GM12878 (cell line): ENCODE measurements around the gene KRTAP4-1. TPM values are rescaled to one million over a fixed set of nuclear protein-coding genes. Genes with fewer than 3 reads are reported as not detected.

Source experiments
- ATAC-seq: fragments of 200-7000 bp; cut with Tn5 transposase; 3 replicates; pipeline ENCODE4 v1.9.1; 2020; ENCODE audit warnings: mild to moderate bottlenecking, moderate library complexity
- BruUV-seq: library from RNA; stranded (reverse); fragments of 400-500 nt; replicated peaks from 2 replicates; lab custom pipeline; 2021; lab: Mats Ljungman, UMichigan
- CTCF ChIA-PET: fragments of 300-600 bp; sonication (Branson Sonifier 250); formaldehyde crosslinking; extraction: SDS; loops from one replicate; lab custom pipeline; 2021; ENCODE audit warnings: inconsistent platforms; lab: Yijun Ruan, JAX
- POLR2A ChIA-PET: fragments of 350-600 bp; formaldehyde crosslinking; extraction: SDS; loops from one replicate; lab custom pipeline; 2021; ENCODE audit warnings: inconsistent platforms; lab: Charles Lee
- RAD21 ChIA-PET: fragments of 300-600 bp; sonication (Branson Sonifier 250); formaldehyde crosslinking; loops from one replicate; lab custom pipeline; 2023; ENCODE audit warnings: antibody characterized with exemption; ENCODE audit not compliant: unreplicated experiment; lab: Charles Lee
- SMC1A ChIA-PET: fragments of 300-600 bp; sonication (Branson Sonifier 250); formaldehyde crosslinking; loops from one replicate; lab custom pipeline; 2023; ENCODE audit not compliant: unreplicated experiment, uncharacterized antibody; lab: Charles Lee
- DNase-seq: peaks from one replicate; pipeline ENCODE4 v3.0.0-alpha.2; 2011; ENCODE audit warnings: low read depth, low spot score
- FAIRE-seq: peaks from 3 replicates; lab custom pipeline; 2011; peaks lifted over from hg19 to GRCh38; lab: Jason Lieb, UNC
- H2AFZ ChIP-seq: 2 replicates; pipeline ENCODE4 v1.6.0; 2011; ENCODE audit warnings: low read depth, low read length, control low read depth; ENCODE audit not compliant: control insufficient read depth
- H3K27ac ChIP-seq: 2 replicates; pipeline ENCODE4 v1.5.1; 2011; ENCODE audit warnings: control low read depth; ENCODE audit not compliant: control insufficient read depth, insufficient read depth
- H3K27me3 ChIP-seq, 2 experiments: replicated peaks in 1 of 2; 2 replicates each; pipeline versions ENCODE4 v1.6.0 to v1.6.1; 2011; ENCODE audit warnings: low read length in 1 of 2; ENCODE audit not compliant: control insufficient read depth in 2 of 2, insufficient read depth in 2 of 2
- H3K36me3 ChIP-seq, 2 experiments: 2 replicates each; pipeline ENCODE4 v1.5.1; 2011; ENCODE audit warnings: low read length in 1 of 2; ENCODE audit not compliant: control insufficient read depth in 2 of 2, insufficient read depth in 2 of 2
- H3K4me1 ChIP-seq: 2 replicates; pipeline ENCODE4 v1.6.1; 2011; ENCODE audit warnings: mild to moderate bottlenecking, low read length, moderate library complexity, mixed read lengths; ENCODE audit not compliant: control insufficient read depth, insufficient read depth
- H3K4me2 ChIP-seq: 2 replicates; pipeline ENCODE4 v1.6.0; 2011; ENCODE audit warnings: control low read depth; ENCODE audit not compliant: control insufficient read depth, insufficient read depth
- H3K4me3 ChIP-seq: fragments of 200-600 bp; sonication (generic); 2 replicates; pipeline ENCODE4 v1.5.1; 2016
- H3K79me2 ChIP-seq: 2 replicates; pipeline ENCODE4 v1.6.0; 2011; ENCODE audit warnings: low read length; ENCODE audit not compliant: control insufficient read depth, insufficient read depth
- H3K9ac ChIP-seq: 2 replicates; pipeline ENCODE4 v1.8.0; 2011; ENCODE audit warnings: low read length, control low read depth, mixed read lengths; ENCODE audit not compliant: control insufficient read depth, insufficient read depth
- H3K9me3 ChIP-seq: replicated peaks from 3 replicates; pipeline ENCODE4 v1.5.1; 2011; ENCODE audit warnings: mild to moderate bottlenecking, low read length; ENCODE audit not compliant: control insufficient read depth, insufficient read depth
- H4K20me1 ChIP-seq: 2 replicates; pipeline ENCODE4 v1.6.0; 2011; ENCODE audit not compliant: control insufficient read depth, insufficient read depth
- CBFB ChIP-seq: IDR thresholded peaks from 2 replicates; pipeline ENCODE4 v1.6.1; 2016; ENCODE audit warnings: antibody characterized with exemption, low read depth
- EED ChIP-seq: sonication (generic); IDR thresholded peaks from 2 replicates; pipeline ENCODE4 v1.6.1; 2016; ENCODE audit warnings: antibody characterized with exemption, low read depth
- IKZF2 ChIP-seq, 2 experiments: fragments of 450-650 bp; IDR thresholded peaks; 2 replicates each; pipeline ENCODE4 v1.6.1; 2017; ENCODE audit warnings: mild to moderate bottlenecking in 2 of 2, moderate library complexity in 2 of 2
- KDM1A ChIP-seq: fragments of 200-600 bp; sonication (generic); IDR thresholded peaks from 2 replicates; pipeline ENCODE4 v1.6.1; 2016; ENCODE audit warnings: borderline replicate concordance
- NFIC ChIP-seq: IDR thresholded peaks from 2 replicates; pipeline ENCODE4 v1.6.1; 2012; ENCODE audit warnings: low read depth, mild to moderate bottlenecking, inconsistent platforms, low read length, moderate library complexity
- NR2F1 ChIP-seq: fragments of 450-650 bp; conservative IDR thresholded peaks from 2 replicates; pipeline ENCODE4 v1.6.1; 2017; ENCODE audit warnings: mild to moderate bottlenecking
- RCOR1 ChIP-seq: conservative IDR thresholded peaks from 2 replicates; pipeline ENCODE4 v1.6.1; 2012; ENCODE audit warnings: low read depth, low read length, improper control_type of control experiment
- SPI1 ChIP-seq: IDR thresholded peaks from 2 replicates; pipeline ENCODE4 v1.6.1; 2011; ENCODE audit warnings: low read depth, mild to moderate bottlenecking, low read length, moderate library complexity, borderline replicate concordance; ENCODE audit not compliant: insufficient read depth
- SUPT20H ChIP-seq: IDR thresholded peaks from 2 replicates; pipeline ENCODE4 v1.6.1; 2011; ENCODE audit warnings: low read depth, mild to moderate bottlenecking, low read length, moderate library complexity, borderline replicate concordance; ENCODE audit not compliant: control insufficient read depth
- ZNF622 ChIP-seq: fragments of 450-650 bp; IDR thresholded peaks from 2 replicates; pipeline ENCODE4 v1.6.1; 2017; ENCODE audit warnings: mild to moderate bottlenecking, inconsistent platforms
- WGBS: methylation state at CpG from one replicate; pipeline ENCODE4 v1.1.6; 2016; ENCODE audit warnings: low lambda C conversion rate; ENCODE audit not compliant: insufficient replicate concordance, insufficient coverage; ENCODE audit errors: missing lambda C conversion rate; 5-methylcytosine and 5-hydroxymethylcytosine counted together
- in situ Hi-C: fragments of 300-500 bp; cut with MboI; formaldehyde crosslinking; loops from 9 replicates; pipeline ENCODE4 v1.14.3; 2018; ENCODE audit warnings: mixed read lengths
- intact Hi-C: fragments of 100-400 bp; cut with micrococcal nuclease; formaldehyde crosslinking; loops from one replicate; pipeline ENCODE4 v1.14.2; 2022; ENCODE audit not compliant: unreplicated experiment
- polyA plus RNA-seq, 11 experiments: library from polyadenylated mRNA; depleted of rRNA in 4 of 11; unstranded in 6 of 11; stranded (reverse) in 5 of 11; fragments of >200 nt; fragmentation: Nextera tagmentation in 4 of 11; fragmentation: Illumina TruSeq in 1 of 11; extraction: Ambion mirVana in 4 of 11; extraction: Trizol in 1 of 11; gene quantifications; 1 replicate in 1 of 11; 2 replicates in 10 of 11; pipeline versions ENCODE4 v1.2.1 to v1.2.3, GENCODE V29; 2011 to 2016; ENCODE audit warnings: inconsistent platforms in 2 of 11, missing spikeins in 2 of 11, low read depth in 1 of 11
- total RNA-seq, 4 experiments: library from RNA; depleted of rRNA in 3 of 4; stranded (reverse); fragments of >200 nt in 3 of 4; fragmentation: Illumina TruSeq in 1 of 4; extraction: Trizol in 1 of 4; gene quantifications; 2 replicates each; pipeline versions ENCODE4 v1.2.1 to v1.2.3, GENCODE V29; 2013 to 2021
- TF ChIP-seq, protein P1 (sequence below), 3 experiments: IDR thresholded peaks in 2 of 3; conservative IDR thresholded peaks in 1 of 3; 2 replicates each; pipeline ENCODE4 v1.5.1; 2011; ENCODE audit warnings: low read depth in 3 of 3, low read length in 3 of 3, mild to moderate bottlenecking in 3 of 3, control low read depth in 2 of 3, moderate library complexity in 2 of 3, inconsistent platforms in 1 of 3, mixed read lengths in 1 of 3; ENCODE audit not compliant: control insufficient read depth in 2 of 3, insufficient read depth in 1 of 3; ENCODE audit errors: extremely low read depth in 1 of 3
- TF ChIP-seq, protein P2 (sequence below): IDR thresholded peaks from 2 replicates; pipeline ENCODE4 v1.6.1; 2011; ENCODE audit warnings: borderline replicate concordance, low read depth, mild to moderate bottlenecking, moderate library complexity, mixed read lengths, low read length; ENCODE audit not compliant: insufficient read depth; ENCODE audit errors: extremely low read length

The KRTAP4-1 gene
- total and polyA plus RNA-seq, 10 of the 15 experiments (the other 5 are each of a cell fraction or from before 2014, with no cell fraction given) = not detected

DNA sequence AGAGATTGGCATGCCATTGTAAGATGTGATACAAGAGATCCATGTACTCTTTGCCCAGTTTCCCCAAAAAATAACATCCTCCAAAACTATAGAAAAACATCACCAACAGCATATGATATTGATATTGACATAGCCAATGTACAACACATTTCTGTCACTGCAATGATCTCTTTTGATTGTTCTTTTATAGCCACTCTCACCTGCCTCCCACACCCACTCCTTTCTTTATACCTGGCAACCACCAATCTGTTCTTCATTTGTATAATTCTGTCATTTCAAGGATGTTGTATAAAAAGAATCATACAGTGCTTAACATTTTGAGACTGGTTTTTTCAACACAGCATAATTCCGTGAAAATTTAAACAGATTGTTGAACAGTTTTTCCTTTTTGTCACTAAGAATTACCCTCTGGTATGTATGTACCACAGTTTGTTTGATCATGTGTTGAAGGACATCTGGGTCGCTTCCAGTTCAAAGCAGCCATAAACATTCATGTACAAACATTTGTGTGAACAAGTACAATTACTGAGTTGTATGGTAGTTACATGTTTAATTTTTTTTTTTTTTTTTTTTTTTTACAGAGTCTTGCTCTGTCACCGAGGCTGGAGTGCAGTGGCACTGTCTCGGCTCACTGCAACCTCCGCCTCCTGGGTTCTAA lies 14.8 kb upstream of the KRTAP4-1 start:
- WGBS = 47% methylated on average over 4 of the region's 5 CpGs

DNA sequence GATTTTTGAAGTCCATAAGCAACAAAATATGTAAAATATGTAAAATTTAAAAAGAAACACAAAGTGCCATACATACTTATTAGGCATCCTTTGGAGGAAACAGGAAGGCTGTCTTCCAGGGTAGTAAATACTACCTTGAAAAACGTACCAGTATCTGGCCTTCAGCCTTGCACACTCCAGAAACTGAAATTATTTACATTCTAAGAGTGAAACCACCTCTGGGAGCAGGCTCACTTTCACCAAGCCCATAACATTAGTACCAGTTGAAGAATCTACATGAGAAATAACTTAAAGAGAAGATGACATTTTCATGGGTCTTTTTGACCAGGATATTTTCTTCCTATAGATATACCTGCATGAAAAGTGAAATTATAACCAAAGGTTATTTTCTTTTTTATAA lies 11.4 kb upstream of the KRTAP4-1 start:
- POLR2A ChIA-PET = no interaction called here
- Histone ChIP-seq H2AFZ (no peak overlapping the region), H3K4me2 (no peak overlapping the region), H3K79me2 (no peaks in the 10 kb centered on the region), H3K27me3 (no peaks in the 10 kb centered on the region), H3K4me3 (no peak overlapping the region), H3K9ac (no peak overlapping the region), H3K27ac (no peak overlapping the region), H3K4me1 (no peaks in the 10 kb centered on the region), H3K9me3 (no peaks in the 10 kb centered on the region), H3K36me3 (no peaks in the 10 kb centered on the region), H4K20me1 (no peaks in the 10 kb centered on the region)
- CTCF ChIA-PET = no interaction called here
- ATAC-seq = peak; percentile 54
- 5% methylated on average over 1 of the region's 1 CpG for WGBS
- in situ Hi-C loops = no loop called here
- RAD21 ChIA-PET = no interaction called here
- no peak for DNase-seq
- SMC1A ChIA-PET = no interaction called here
- FAIRE-seq = peak; percentile 76
- intact Hi-C loops = no loop called here
- no TSS peak for BruUV-seq
- TF ChIP-seq RCOR1 = no peak
- no peak for TF ChIP-seq NR2F1
- TF ChIP-seq KDM1A = no peak
- TF ChIP-seq SPI1 = no peak
- TF ChIP-seq SUPT20H = no peak
- TF ChIP-seq, protein P1, sequence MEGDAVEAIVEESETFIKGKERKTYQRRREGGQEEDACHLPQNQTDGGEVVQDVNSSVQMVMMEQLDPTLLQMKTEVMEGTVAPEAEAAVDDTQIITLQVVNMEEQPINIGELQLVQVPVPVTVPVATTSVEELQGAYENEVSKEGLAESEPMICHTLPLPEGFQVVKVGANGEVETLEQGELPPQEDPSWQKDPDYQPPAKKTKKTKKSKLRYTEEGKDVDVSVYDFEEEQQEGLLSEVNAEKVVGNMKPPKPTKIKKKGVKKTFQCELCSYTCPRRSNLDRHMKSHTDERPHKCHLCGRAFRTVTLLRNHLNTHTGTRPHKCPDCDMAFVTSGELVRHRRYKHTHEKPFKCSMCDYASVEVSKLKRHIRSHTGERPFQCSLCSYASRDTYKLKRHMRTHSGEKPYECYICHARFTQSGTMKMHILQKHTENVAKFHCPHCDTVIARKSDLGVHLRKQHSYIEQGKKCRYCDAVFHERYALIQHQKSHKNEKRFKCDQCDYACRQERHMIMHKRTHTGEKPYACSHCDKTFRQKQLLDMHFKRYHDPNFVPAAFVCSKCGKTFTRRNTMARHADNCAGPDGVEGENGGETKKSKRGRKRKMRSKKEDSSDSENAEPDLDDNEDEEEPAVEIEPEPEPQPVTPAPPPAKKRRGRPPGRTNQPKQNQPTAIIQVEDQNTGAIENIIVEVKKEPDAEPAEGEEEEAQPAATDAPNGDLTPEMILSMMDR (IDR thresholded peaks at IDR 0.05 in 2 of 3, conservative IDR thresholded peaks at IDR 0.05 in 1 of 3; ENCODE audit: control insufficient read depth in 2 of 3, extremely low read depth in 1 of 3, insufficient read depth in 1 of 3, low read depth in 3 of 3, low read length in 3 of 3) = no peak
- no peak for TF ChIP-seq NFIC
- TF ChIP-seq CBFB = no peak

More for the DNA sequence above, 14.8 kb upstream of the KRTAP4-1 start:
- no peaks in the 10 kb centered on the region for H3K27me3 ChIP-seq
- intact Hi-C loops (no loop called here), in situ Hi-C loops (no loop called here)
- H3K9ac ChIP-seq = no peak overlapping the region
- H3K36me3 ChIP-seq = no peaks in the 10 kb centered on the region
- DNase-seq (no peak), FAIRE-seq (no peak), ATAC-seq (no peak)
- TF ChIP-seq IKZF2 (IDR thresholded peaks at IDR 0.05) (no peak), EED (no peak), ZNF622 (no peak), KDM1A (no peak)
- TF ChIP-seq, protein P2, sequence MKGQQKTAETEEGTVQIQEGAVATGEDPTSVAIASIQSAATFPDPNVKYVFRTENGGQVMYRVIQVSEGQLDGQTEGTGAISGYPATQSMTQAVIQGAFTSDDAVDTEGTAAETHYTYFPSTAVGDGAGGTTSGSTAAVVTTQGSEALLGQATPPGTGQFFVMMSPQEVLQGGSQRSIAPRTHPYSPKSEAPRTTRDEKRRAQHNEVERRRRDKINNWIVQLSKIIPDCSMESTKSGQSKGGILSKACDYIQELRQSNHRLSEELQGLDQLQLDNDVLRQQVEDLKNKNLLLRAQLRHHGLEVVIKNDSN = no peak
- no peak overlapping the region for H3K27ac ChIP-seq
- H2AFZ ChIP-seq = no peak overlapping the region
- ChIA-PET CTCF (no interaction called here), POLR2A (no interaction called here), SMC1A (no interaction called here), RAD21 (no interaction called here)
- no TSS peak for BruUV-seq
- H3K79me2 ChIP-seq = no peaks in the 10 kb centered on the region
- H3K4me1 ChIP-seq = no peaks in the 10 kb centered on the region
- H3K4me3 ChIP-seq = no peak overlapping the region
- H4K20me1 ChIP-seq = no peaks in the 10 kb centered on the region
- no peak overlapping the region for H3K4me2 ChIP-seq
- H3K9me3 ChIP-seq = no peaks in the 10 kb centered on the region
